ENCODE measurements around the gene ARHGEF7. TPM values are rescaled to one million over a fixed set of nuclear protein-coding genes. Genes with fewer than 3 reads are reported as not detected.

Gene ARHGEF7
- total and polyA plus RNA-seq, 8 donors: 11.6 to 126 (median 49.7) TPM

- Histone ChIP-seq H3K27me3 (no peaks in the 10 kb centered on the region), H3K27ac (no peak overlapping the region), H3K4me1 (no peaks in the 10 kb centered on the region), H3K36me3 (no peaks in the 10 kb centered on the region), H3K4me3 (no peak overlapping the region), H3K9me3 (no peaks in the 10 kb centered on the region)
- 81 to 89% (median 86%) methylated on average over 5 to 6 of the region's 6 CpGs for WGBS, 5 donors
- TF ChIP-seq POLR2A (IDR thresholded peaks at IDR 0.05) (no peak), POLR2AphosphoS5 (IDR thresholded peaks at IDR 0.05) (no peak), CTCF (IDR thresholded peaks at IDR 0.05) (no peak), EP300 (IDR thresholded peaks at IDR 0.05) (no peak)
- intact Hi-C loops (cut with DNase I; ENCODE audit: low total_unique reads): no loop called here
- no peak for DNase-seq
Measured at GRCh38 chr13:111347438-111347837, 232.3 kb downstream of the ARHGEF7 start.

DNA sequence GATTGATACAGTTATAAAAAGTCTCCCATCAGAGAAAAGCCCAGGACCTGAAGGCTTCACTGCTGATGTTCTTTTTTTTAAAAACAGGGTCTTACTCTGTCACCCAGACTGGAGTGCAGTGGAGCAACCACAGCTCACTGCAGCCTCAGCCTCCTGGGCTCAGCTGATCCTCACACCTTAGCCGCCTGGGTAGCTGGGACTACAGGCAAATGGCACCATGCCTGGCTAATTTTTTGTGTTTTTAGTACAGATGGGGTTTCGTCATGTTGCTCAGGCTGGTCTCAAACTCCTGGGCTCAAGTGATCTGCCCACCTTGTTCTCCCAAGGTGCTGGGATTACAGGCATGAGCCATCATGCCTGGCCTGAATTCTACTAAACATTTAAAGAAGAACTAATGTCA is 238.4 kb downstream of the ARHGEF7 start:
- Histone ChIP-seq H3K27me3 (no peaks in the 10 kb centered on the region), H3K4me3 (no peak overlapping the region), H3K27ac (no peak overlapping the region), H3K9me3 (no peaks in the 10 kb centered on the region), H3K36me3 (no peaks in the 10 kb centered on the region), H3K4me1 (no peaks in the 10 kb centered on the region)
- 71 to 95% (median 82%) methylated on average over 2 of the region's 2 CpGs for WGBS, 5 donors
- TF ChIP-seq EP300 (IDR thresholded peaks at IDR 0.05): no peak
- TF ChIP-seq POLR2AphosphoS5 (IDR thresholded peaks at IDR 0.05): no peak
- TF ChIP-seq CTCF (IDR thresholded peaks at IDR 0.05): no peak
- no peak for TF ChIP-seq POLR2A (IDR thresholded peaks at IDR 0.05)
- intact Hi-C loops (cut with DNase I; ENCODE audit: low total_unique reads): no loop called here
- no peak for DNase-seq

DNA sequence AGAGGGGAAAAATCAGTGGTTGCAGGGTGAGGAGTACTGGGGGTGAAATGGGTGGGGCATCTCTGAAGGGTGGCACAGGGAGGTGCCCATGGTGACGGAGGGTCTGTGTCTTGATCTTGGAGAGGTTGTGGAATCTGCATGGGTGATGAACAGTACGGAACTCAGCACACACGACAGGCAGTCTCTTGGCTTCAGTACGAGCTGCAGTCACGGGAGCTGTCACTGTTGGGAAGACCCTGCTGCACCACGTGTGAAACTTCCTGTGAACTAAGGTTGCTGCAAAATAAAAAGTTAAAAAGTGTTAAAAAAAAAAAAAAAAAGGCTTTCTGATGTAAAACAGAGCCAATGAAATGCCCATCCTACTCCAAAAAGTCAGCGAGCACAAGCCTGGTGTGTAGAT is 239.7 kb downstream of the ARHGEF7 start:
- DNase-seq: no peak
- TF ChIP-seq CTCF (IDR thresholded peaks at IDR 0.05) (no peak), EP300 (IDR thresholded peaks at IDR 0.05) (no peak), POLR2AphosphoS5 (IDR thresholded peaks at IDR 0.05) (no peak), POLR2A (IDR thresholded peaks at IDR 0.05) (no peak)
- Histone ChIP-seq H3K4me3 (no peak overlapping the region), H3K27ac (no peak overlapping the region), H3K4me1 (no peaks in the 10 kb centered on the region), H3K27me3 (peaks cover 0 to 8% (median 0%) of the 10 kb centered on the region in 3 donors), H3K36me3 (no peaks in the 10 kb centered on the region), H3K9me3 (no peaks in the 10 kb centered on the region)
- WGBS, 5 donors: 59 to 70% (median 63%) methylated on average over 7 of the region's 7 CpGs
- intact Hi-C loops (cut with DNase I; ENCODE audit: low total_unique reads): no loop called here

Other genes starting within 250 kb of the ARHGEF7 start
- 100 to 1,000 TPM; 122 to 246 (median 170) TPM for gene ANKRD10, start 200.2 kb upstream of the ARHGEF7 start, total RNA-seq
- gene ANKRD10, start 200.2 kb upstream of the ARHGEF7 start, polyA plus RNA-seq: 10 to 100 TPM; 37.4 to 75.4 (median 48.7) TPM
- gene TEX29, start 205.3 kb downstream of the ARHGEF7 start, total RNA-seq: not detected
- 1 to 10 TPM in 1 of 3 donors, under 1 TPM in 1, not detected in 1; 0.87 to 2.2 TPM for gene TEX29, start 205.3 kb downstream of the ARHGEF7 start, polyA plus RNA-seq

All from stomach (tissue), 9 donors.